Measurements from ENCODE around the gene FSTL5.

DNA sequence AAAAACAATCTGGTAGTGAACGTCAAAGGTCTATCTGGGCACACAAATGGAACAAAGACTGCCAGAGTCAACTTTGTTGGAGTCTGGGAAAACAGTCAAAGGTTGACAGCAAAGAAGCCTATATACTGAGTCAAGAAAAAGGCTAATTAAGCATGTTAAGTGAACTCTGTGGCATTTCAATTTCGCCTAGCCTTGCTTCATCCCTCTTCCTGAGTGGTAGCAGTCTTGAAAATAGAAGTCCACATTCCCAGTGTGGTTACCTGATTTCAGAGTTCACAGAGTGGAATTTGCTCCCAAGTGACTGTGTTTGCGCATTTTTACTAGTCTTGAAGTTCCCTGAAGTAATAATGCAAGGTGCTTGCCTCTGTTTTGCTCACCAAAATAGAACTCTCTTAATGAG is 760.0 kb downstream of the FSTL5 start:
- TF ChIP-seq, protein P1, sequence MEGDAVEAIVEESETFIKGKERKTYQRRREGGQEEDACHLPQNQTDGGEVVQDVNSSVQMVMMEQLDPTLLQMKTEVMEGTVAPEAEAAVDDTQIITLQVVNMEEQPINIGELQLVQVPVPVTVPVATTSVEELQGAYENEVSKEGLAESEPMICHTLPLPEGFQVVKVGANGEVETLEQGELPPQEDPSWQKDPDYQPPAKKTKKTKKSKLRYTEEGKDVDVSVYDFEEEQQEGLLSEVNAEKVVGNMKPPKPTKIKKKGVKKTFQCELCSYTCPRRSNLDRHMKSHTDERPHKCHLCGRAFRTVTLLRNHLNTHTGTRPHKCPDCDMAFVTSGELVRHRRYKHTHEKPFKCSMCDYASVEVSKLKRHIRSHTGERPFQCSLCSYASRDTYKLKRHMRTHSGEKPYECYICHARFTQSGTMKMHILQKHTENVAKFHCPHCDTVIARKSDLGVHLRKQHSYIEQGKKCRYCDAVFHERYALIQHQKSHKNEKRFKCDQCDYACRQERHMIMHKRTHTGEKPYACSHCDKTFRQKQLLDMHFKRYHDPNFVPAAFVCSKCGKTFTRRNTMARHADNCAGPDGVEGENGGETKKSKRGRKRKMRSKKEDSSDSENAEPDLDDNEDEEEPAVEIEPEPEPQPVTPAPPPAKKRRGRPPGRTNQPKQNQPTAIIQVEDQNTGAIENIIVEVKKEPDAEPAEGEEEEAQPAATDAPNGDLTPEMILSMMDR (IDR thresholded peaks at IDR 0.05; ENCODE audit: low read depth, low read length, poor library complexity, severe bottlenecking), result no peak
- no peak for TF ChIP-seq EZH2phosphoT487 (IDR thresholded peaks at IDR 0.05; ENCODE audit: borderline replicate concordance, low read length)

Data from DOHH2 (cell line).